Nephron (organoid): Measurements from ENCODE around the gene VWF.

Experiments
- H3K27ac Mint-ChIP-seq, 3 experiments: 2 replicates each; pipeline ENCODE4 v1.8.0; 2020; ENCODE audit warnings: mixed read lengths in 3 of 3, mild to moderate bottlenecking in 2 of 3, moderate library complexity in 1 of 3
- H3K27me3 Mint-ChIP-seq: 2 replicates; pipeline ENCODE4 v1.8.0; 2021; ENCODE audit warnings: low read depth, mild to moderate bottlenecking, moderate library complexity, mixed read lengths
- H3K36me3 Mint-ChIP-seq: 2 replicates; pipeline ENCODE4 v1.8.0; 2020; ENCODE audit warnings: low read depth, mixed read lengths
- H3K4me1 Mint-ChIP-seq: 2 replicates; pipeline ENCODE4 v1.8.0; 2020; ENCODE audit warnings: mixed read lengths
- H3K4me3 Mint-ChIP-seq, 3 experiments: 2 replicates each; pipeline ENCODE4 v1.8.0; 2020; ENCODE audit warnings: mild to moderate bottlenecking in 3 of 3, mixed read lengths in 3 of 3, moderate library complexity in 2 of 3
- H3K9me3 Mint-ChIP-seq: 2 replicates; pipeline ENCODE4 v1.8.0; 2020; ENCODE audit warnings: mixed read lengths
- TF ChIP-seq, protein P1 (sequence below), 3 experiments: fragments of 200-600 bp; sonication (generic); IDR thresholded peaks; one replicate each; pipeline ENCODE4 v1.5.0; 2021; ENCODE audit warnings: antibody characterized with exemption in 3 of 3; ENCODE audit not compliant: unreplicated experiment in 3 of 3

Gene VWF

DNA sequence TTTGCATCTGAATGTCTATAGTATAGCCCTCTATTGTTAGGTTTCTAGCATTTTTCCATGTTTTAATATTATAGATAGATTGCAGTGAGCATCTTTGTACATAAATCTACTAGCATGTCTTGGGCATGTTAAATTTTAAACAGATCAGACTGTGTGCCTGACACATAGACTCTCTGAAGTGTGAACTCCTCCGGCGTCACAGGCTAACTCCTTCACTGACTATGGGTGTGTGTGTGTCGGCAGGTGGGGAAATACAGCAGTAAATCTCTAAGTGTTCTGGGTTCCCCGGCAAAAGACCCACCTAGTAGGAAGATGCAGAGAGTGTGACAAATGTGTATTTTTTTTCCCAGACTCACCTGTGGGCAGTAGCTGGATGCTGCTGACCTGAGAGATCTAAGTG, 2.3 kb downstream of the VWF start:
- Mint-ChIP-seq H3K27me3 (peaks cover 17% of the 10 kb centered on the region), H3K36me3 (no peaks in the 10 kb centered on the region), H3K9me3 (no peaks in the 10 kb centered on the region), H3K27ac (peak overlapping the region in 1 of 3 experiments; percentile 32), H3K4me1 (peaks cover 6% of the 10 kb centered on the region), H3K4me3 (no peak overlapping the region)
- TF ChIP-seq, protein P1, sequence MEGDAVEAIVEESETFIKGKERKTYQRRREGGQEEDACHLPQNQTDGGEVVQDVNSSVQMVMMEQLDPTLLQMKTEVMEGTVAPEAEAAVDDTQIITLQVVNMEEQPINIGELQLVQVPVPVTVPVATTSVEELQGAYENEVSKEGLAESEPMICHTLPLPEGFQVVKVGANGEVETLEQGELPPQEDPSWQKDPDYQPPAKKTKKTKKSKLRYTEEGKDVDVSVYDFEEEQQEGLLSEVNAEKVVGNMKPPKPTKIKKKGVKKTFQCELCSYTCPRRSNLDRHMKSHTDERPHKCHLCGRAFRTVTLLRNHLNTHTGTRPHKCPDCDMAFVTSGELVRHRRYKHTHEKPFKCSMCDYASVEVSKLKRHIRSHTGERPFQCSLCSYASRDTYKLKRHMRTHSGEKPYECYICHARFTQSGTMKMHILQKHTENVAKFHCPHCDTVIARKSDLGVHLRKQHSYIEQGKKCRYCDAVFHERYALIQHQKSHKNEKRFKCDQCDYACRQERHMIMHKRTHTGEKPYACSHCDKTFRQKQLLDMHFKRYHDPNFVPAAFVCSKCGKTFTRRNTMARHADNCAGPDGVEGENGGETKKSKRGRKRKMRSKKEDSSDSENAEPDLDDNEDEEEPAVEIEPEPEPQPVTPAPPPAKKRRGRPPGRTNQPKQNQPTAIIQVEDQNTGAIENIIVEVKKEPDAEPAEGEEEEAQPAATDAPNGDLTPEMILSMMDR (IDR thresholded peaks at IDR 0.05; ENCODE audit: unreplicated experiment in 3 of 3) = no peak

DNA sequence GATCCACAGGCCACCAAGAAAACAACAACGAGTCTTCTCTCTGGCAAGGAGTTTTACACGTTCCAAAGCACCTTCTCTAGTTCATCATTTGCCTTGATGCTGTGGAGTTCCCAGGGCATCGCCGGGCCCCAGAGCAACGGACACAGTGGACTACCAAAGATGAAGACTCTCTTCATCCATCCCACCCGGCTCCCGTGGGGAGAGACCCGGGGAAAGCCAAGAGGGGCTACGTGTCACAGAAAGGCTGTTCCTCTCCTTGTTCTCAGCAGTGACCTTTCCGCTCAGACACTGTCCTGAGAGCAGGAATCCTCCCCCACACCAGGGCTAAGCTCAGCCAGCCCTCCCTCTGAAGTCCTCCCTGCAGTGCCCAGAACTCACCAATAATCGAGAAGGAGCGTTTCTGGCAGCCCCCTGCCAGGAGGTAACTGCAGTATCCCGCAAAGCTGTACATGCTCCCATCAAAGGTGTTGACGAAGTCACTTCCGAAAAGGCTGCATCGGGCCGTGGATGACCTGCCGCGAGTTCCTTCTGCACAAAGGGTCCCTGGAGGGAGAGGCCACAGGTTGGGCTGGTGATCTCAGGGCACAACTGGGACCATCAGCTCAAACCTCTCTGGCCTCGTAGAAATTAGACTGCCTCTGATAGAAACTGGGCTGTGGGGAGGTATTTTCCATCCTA, 3.5 kb downstream of the VWF start:
- H3K27me3 Mint-ChIP-seq = peaks cover 17% of the 10 kb centered on the region
- peaks cover 6% of the 10 kb centered on the region for H3K4me1 Mint-ChIP-seq
- H3K36me3 Mint-ChIP-seq = no peaks in the 10 kb centered on the region
- TF ChIP-seq, protein P1 (IDR thresholded peaks at IDR 0.05; ENCODE audit: unreplicated experiment in 3 of 3) = no peak
- H3K9me3 Mint-ChIP-seq = no peaks in the 10 kb centered on the region
- H3K4me3 Mint-ChIP-seq = no peak overlapping the region
- H3K27ac Mint-ChIP-seq = no peak overlapping the region

DNA sequence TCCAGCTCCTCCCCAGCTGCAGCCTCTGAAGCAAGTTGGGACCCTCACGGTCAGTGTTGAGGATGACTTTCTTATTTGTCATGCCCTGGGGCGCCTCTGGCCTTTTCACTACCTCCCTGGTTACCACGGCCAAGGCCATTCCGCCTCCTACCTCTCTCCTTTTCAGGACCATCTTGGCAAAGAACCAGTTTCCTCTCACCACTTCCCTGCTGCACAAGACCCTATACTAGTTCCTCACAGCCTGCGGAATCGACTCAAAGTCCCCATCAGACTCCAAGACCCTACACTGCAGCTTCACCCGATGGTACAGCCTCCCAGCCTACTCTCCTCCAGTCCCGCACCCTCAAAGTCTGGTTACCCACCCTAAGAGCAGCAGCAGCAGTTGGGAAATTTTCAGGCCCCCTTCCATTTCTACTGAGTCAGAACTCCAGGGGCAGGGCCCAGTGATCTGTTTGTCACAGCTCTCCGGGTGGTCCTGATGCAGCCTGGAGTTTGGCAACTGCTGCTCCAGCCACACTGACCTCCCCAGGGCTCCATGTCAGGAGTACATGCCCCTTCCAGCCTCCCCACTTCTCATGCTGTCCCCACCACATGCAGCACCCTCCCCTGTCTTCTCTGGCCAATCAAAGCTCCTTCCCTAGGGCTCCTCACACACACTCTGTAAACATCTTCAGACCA, 5.4 kb downstream of the VWF start:
- no peaks in the 10 kb centered on the region for H3K4me1 Mint-ChIP-seq

DNA sequence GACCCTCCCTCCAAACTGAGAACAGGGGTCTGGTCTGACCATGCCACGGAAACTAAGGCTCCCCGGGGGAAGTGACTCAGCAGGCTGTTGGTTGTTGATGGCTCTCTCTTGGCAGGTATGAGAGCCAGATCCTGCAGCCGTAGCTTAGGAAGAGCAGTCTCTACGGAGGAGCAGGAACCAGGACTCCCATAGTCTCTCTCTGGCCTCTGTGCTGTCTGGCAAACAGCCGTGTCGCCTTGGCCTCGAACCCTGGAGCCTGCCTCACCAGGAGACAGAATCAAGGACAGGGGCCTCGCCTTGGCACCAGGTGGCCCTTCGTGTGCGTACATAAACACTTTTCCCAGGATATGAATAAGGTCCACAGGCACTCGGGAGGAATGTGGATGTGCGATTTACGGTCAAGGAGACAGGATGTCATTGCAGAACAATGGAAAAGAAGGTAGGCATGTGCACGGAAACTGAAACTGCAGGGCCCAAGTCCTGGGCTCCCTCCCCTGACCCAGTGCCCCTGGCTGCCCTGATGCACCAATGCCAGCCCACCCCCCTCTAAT, 7.9 kb downstream of the VWF start:
- Mint-ChIP-seq H3K36me3 (no peaks in the 10 kb centered on the region), H3K4me1 (no peaks in the 10 kb centered on the region), H3K9me3 (no peaks in the 10 kb centered on the region), H3K27ac (peak overlapping the region in 1 of 3 experiments; percentile 48), H3K4me3 (no peak overlapping the region), H3K27me3 (peaks cover 11% of the 10 kb centered on the region)
- TF ChIP-seq, protein P1 (IDR thresholded peaks at IDR 0.05; ENCODE audit: unreplicated experiment in 3 of 3) = no peak

More for the DNA sequence above, 5.4 kb downstream of the VWF start:
- H3K9me3 Mint-ChIP-seq = no peaks in the 10 kb centered on the region
- no peaks in the 10 kb centered on the region for H3K36me3 Mint-ChIP-seq
- peaks cover 13% of the 10 kb centered on the region for H3K27me3 Mint-ChIP-seq
- H3K27ac Mint-ChIP-seq = no peak overlapping the region
- no peak overlapping the region for H3K4me3 Mint-ChIP-seq
- TF ChIP-seq, protein P1 (IDR thresholded peaks at IDR 0.05; ENCODE audit: unreplicated experiment in 3 of 3) = no peak

DNA sequence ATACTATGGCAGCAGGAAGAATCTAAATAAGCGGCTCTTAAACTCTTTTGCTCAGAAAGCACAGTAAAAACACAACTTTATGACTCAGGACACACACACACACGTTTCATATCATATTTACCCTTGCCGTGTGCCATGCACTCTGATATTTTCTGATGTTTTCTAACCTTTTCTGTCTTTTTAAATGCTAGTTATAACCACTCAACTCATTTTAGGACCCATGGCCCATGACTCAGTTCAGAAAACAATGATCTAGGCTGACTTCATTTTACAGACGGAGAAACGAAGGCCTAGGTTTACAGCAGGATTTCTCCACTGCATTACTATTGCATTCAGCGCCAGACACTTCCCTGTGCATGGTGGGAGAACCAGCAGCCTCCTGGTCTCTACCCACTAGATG, 9.1 kb downstream of the VWF start:
- H3K4me1 Mint-ChIP-seq = no peaks in the 10 kb centered on the region
- TF ChIP-seq, protein P1 (IDR thresholded peaks at IDR 0.05; ENCODE audit: unreplicated experiment in 3 of 3) = no peak
- H3K36me3 Mint-ChIP-seq = no peaks in the 10 kb centered on the region
- no peaks in the 10 kb centered on the region for H3K9me3 Mint-ChIP-seq
- no peak overlapping the region for H3K4me3 Mint-ChIP-seq
- no peak overlapping the region for H3K27ac Mint-ChIP-seq
- peaks cover 7% of the 10 kb centered on the region for H3K27me3 Mint-ChIP-seq
